GDM1 (cell line): Measurements from ENCODE around the gene ADAMTS16.

Experiments
- DNase-seq: peaks from one replicate; lab custom pipeline; 2025; lab: John Stamatoyannopoulos, UW

The ADAMTS16 gene

GRCh38 chr5:5316334-5316733, 176.2 kb downstream of the ADAMTS16 start:
- no peak for DNase-seq

GRCh38 chr5:5317976-5318375, 177.8 kb downstream of the ADAMTS16 start:
- DNase-seq, result no peak

GRCh38 chr5:5318426-5319190, 178.5 kb downstream of the ADAMTS16 start:
- DNase-seq, result no peak

GRCh38 chr5:5320062-5320805, 180.1 kb downstream of the ADAMTS16 start:
- no peak for DNase-seq

GRCh38 chr5:5321137-5321536, 181.0 kb downstream of the ADAMTS16 start:
- DNase-seq, result no peak

- no peak for DNase-seq
Measured at GRCh38 chr5:5323551-5323950, 183.4 kb downstream of the ADAMTS16 start.

- no peak for DNase-seq
Measured at GRCh38 chr5:5326115-5326758, 186.1 kb downstream of the ADAMTS16 start.

GRCh38 chr5:5327126-5327525, 187.0 kb downstream of the ADAMTS16 start:
- DNase-seq, result no peak

- DNase-seq, result no peak
Measured at GRCh38 chr5:5330728-5331452, 190.8 kb downstream of the ADAMTS16 start.

- DNase-seq, result no peak
Measured at GRCh38 chr5:5331848-5332247, 191.7 kb downstream of the ADAMTS16 start.

GRCh38 chr5:5332287-5332686, 192.2 kb downstream of the ADAMTS16 start:
- no peak for DNase-seq

- DNase-seq, result no peak
Measured at GRCh38 chr5:5335107-5335506, 195.0 kb downstream of the ADAMTS16 start.

GRCh38 chr5:5335700-5336264, 195.7 kb downstream of the ADAMTS16 start:
- DNase-seq, result no peak

GRCh38 chr5:5339257-5339656, 199.1 kb downstream of the ADAMTS16 start:
- no peak for DNase-seq

- DNase-seq, result no peak
Measured at GRCh38 chr5:5340206-5340729, 200.1 kb downstream of the ADAMTS16 start.

- DNase-seq, result no peak
Measured at GRCh38 chr5:5341531-5342292, 201.6 kb downstream of the ADAMTS16 start.

GRCh38 chr5:5342784-5343183, 202.7 kb downstream of the ADAMTS16 start:
- DNase-seq, result no peak

GRCh38 chr5:5343568-5343967, 203.4 kb downstream of the ADAMTS16 start:
- DNase-seq, result no peak

- no peak for DNase-seq
Measured at GRCh38 chr5:5344051-5344571, 204.0 kb downstream of the ADAMTS16 start.

GRCh38 chr5:5344606-5345005, 204.5 kb downstream of the ADAMTS16 start:
- DNase-seq, result no peak

- DNase-seq, result no peak
Measured at GRCh38 chr5:5347442-5347841, 207.3 kb downstream of the ADAMTS16 start.
